T-helper 1 cell treated with Interleukin-12 subunit alpha and Interleukin-12 subunit beta and Interleukin-4 antibody, amounts not matched to agents 30 μg/mL and 1 μg/mL, for 36 hours (primary cell): Measurements from ENCODE around the gene KDM4B.

Experiments
- H3K27ac Mint-ChIP-seq: one replicate; pipeline ENCODE4 v1.8.0; 2021; ENCODE audit warnings: mild to moderate bottlenecking, mixed read lengths
- H3K27me3 Mint-ChIP-seq: one replicate; pipeline ENCODE4 v1.8.0; 2021; ENCODE audit warnings: low read depth, mixed read lengths
- H3K36me3 Mint-ChIP-seq: one replicate; pipeline ENCODE4 v1.8.0; 2021; ENCODE audit warnings: low read depth, mixed read lengths
- H3K4me1 Mint-ChIP-seq: one replicate; pipeline ENCODE4 v1.8.0; 2021; ENCODE audit warnings: low read depth, mixed read lengths
- H3K4me3 Mint-ChIP-seq: one replicate; pipeline ENCODE4 v1.8.0; 2021; ENCODE audit warnings: mild to moderate bottlenecking, moderate library complexity, mixed read lengths
- H3K9me3 Mint-ChIP-seq: one replicate; pipeline ENCODE4 v1.8.0; 2021; ENCODE audit warnings: mixed read lengths

The KDM4B gene

DNA sequence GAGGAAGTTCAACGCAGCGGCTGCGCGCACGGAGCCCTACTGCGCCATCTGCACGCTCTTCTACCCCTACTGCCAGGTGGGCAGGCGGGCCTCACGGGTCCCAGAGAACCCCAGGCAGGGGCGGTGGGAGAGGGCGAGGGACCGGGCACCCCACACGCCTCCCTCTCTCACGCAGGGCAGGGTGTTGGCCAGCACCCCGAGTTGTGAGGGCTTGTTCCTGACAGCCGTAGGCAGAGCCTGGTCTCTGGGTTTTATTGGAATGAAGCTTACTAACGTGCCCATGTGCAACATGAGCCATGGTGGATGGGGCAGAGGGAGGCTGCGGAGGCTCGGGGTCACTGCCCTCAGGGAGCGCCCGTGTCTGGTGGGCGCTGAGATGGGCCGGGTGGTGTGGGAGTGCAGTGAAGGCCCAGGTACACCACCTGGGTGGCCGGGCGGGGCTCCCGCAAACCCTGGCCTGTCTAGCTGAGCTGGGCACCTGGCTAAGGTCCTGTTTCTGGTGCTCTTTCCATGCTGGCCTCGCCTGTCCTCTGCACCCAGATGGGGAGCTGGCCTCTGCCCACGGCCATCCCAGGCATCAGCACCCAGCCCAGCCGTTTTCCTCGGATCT lies 165.2 kb downstream of the KDM4B start:
- Mint-ChIP-seq H3K27me3 (peaks cover under 1% of the 10 kb centered on the region), H3K4me3 (no peak overlapping the region), H3K27ac (no peak overlapping the region), H3K9me3 (peaks cover 1% of the 10 kb centered on the region), H3K36me3 (peaks cover 14% of the 10 kb centered on the region), H3K4me1 (peaks cover 15% of the 10 kb centered on the region)

DNA sequence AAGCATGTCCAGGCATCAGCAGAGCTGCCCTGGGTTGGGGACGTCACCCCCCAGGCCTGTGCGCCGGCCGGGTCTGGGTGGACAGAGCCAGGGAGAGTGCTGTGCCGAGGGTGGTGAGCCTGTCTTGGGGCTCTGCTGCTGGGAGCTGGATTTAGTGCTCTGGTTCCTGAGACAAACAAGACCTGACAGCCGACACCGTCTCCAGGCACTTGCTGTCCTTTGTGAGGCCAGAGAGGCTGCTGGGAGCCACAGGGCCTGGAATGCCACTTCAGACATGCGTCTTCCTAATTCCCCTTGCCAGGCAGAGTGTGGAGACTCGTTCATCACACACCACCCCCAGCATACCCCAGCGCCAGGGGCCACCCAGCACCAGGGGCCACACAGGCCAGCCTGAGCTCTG lies 165.8 kb downstream of the KDM4B start:
- Mint-ChIP-seq H3K4me1 (peaks cover 21% of the 10 kb centered on the region), H3K27me3 (peaks cover 4% of the 10 kb centered on the region), H3K9me3 (peaks cover 4% of the 10 kb centered on the region), H3K36me3 (peaks cover 19% of the 10 kb centered on the region), H3K27ac (no peak overlapping the region), H3K4me3 (no peak overlapping the region)

GRCh38 chr19:5136073-5136855 lies 167.4 kb downstream of the KDM4B start:
- Mint-ChIP-seq H3K4me1 (peaks cover 17% of the 10 kb centered on the region), H3K36me3 (peaks cover 24% of the 10 kb centered on the region), H3K27ac (no peak overlapping the region), H3K27me3 (peaks cover 4% of the 10 kb centered on the region), H3K9me3 (peaks cover 4% of the 10 kb centered on the region), H3K4me3 (no peak overlapping the region)

- Mint-ChIP-seq H3K36me3 (peaks cover 24% of the 10 kb centered on the region), H3K27ac (no peak overlapping the region), H3K9me3 (peaks cover 4% of the 10 kb centered on the region), H3K27me3 (peaks cover 4% of the 10 kb centered on the region), H3K4me1 (peaks cover 17% of the 10 kb centered on the region), H3K4me3 (no peak overlapping the region)
Measured at GRCh38 chr19:5137114-5137513, 168.2 kb downstream of the KDM4B start.

DNA sequence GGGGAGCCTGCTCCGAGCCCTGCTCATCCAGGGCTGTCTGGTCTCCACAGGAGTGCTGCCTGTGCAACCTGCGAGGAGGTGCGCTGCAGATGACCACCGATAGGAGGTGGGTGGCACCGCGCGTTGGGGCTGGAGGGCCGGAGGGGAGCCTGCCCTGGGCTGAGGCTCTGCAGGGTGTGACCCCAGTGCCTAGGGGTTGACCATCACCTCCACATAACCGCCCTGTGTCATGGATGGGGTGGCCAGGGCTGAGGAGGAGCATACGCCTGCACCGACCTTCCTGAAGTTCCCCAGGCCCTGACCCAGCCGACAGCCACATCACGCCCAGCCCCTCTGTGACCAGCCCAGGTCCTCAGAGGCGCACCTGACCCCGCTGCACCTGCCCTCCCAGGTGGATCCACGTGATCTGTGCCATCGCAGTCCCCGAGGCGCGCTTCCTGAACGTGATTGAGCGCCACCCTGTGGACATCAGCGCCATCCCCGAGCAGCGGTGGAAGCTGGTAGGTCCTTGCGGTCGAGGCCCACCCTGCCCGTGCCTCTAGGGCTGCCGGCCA lies 168.7 kb downstream of the KDM4B start:
- no peak overlapping the region for H3K4me3 Mint-ChIP-seq
- peaks cover 4% of the 10 kb centered on the region for H3K9me3 Mint-ChIP-seq
- peaks cover 17% of the 10 kb centered on the region for H3K4me1 Mint-ChIP-seq
- peaks cover 4% of the 10 kb centered on the region for H3K27me3 Mint-ChIP-seq
- H3K36me3 Mint-ChIP-seq, result peaks cover 24% of the 10 kb centered on the region
- no peak overlapping the region for H3K27ac Mint-ChIP-seq

- peak overlapping the region; percentile 97 for H3K27ac Mint-ChIP-seq
Measured at GRCh38 chr19:5138606-5139582, 170.0 kb downstream of the KDM4B start.

GRCh38 chr19:5139583-5140325 lies 170.8 kb downstream of the KDM4B start:
- H3K27ac Mint-ChIP-seq, result peak overlapping the region; percentile 97
- H3K9me3 Mint-ChIP-seq, result peaks cover 4% of the 10 kb centered on the region
- peak overlapping the region; percentile 72 for H3K4me3 Mint-ChIP-seq
- peaks cover 4% of the 10 kb centered on the region for H3K27me3 Mint-ChIP-seq
- H3K4me1 Mint-ChIP-seq, result peaks cover 21% of the 10 kb centered on the region
- H3K36me3 Mint-ChIP-seq, result peaks cover 28% of the 10 kb centered on the region

More at GRCh38 chr19:5138606-5139582, 170.0 kb downstream of the KDM4B start:
- H3K27me3 Mint-ChIP-seq, result peaks cover 4% of the 10 kb centered on the region
- peaks cover 4% of the 10 kb centered on the region for H3K9me3 Mint-ChIP-seq
- H3K36me3 Mint-ChIP-seq, result peaks cover 28% of the 10 kb centered on the region
- peaks cover 21% of the 10 kb centered on the region for H3K4me1 Mint-ChIP-seq
- H3K4me3 Mint-ChIP-seq, result peak overlapping the region; percentile 72

GRCh38 chr19:5141129-5141849 lies 172.4 kb downstream of the KDM4B start:
- H3K9me3 Mint-ChIP-seq, result peaks cover 4% of the 10 kb centered on the region
- peaks cover 28% of the 10 kb centered on the region for H3K36me3 Mint-ChIP-seq
- peaks cover 4% of the 10 kb centered on the region for H3K27me3 Mint-ChIP-seq
- H3K4me3 Mint-ChIP-seq, result no peak overlapping the region
- no peak overlapping the region for H3K27ac Mint-ChIP-seq
- peaks cover 21% of the 10 kb centered on the region for H3K4me1 Mint-ChIP-seq

- peaks cover 4% of the 10 kb centered on the region for H3K27me3 Mint-ChIP-seq
- H3K9me3 Mint-ChIP-seq, result peaks cover 4% of the 10 kb centered on the region
- H3K27ac Mint-ChIP-seq, result no peak overlapping the region
- H3K36me3 Mint-ChIP-seq, result peaks cover 25% of the 10 kb centered on the region
- no peak overlapping the region for H3K4me3 Mint-ChIP-seq
- peaks cover 21% of the 10 kb centered on the region for H3K4me1 Mint-ChIP-seq
Measured at GRCh38 chr19:5141850-5142724, 173.2 kb downstream of the KDM4B start.

- H3K4me3 Mint-ChIP-seq, result no peak overlapping the region
- peaks cover 4% of the 10 kb centered on the region for H3K9me3 Mint-ChIP-seq
- peaks cover 25% of the 10 kb centered on the region for H3K36me3 Mint-ChIP-seq
- H3K27ac Mint-ChIP-seq, result no peak overlapping the region
- peaks cover 4% of the 10 kb centered on the region for H3K27me3 Mint-ChIP-seq
- peaks cover 21% of the 10 kb centered on the region for H3K4me1 Mint-ChIP-seq
Measured at GRCh38 chr19:5142725-5143097, 173.8 kb downstream of the KDM4B start.

- peaks cover 4% of the 10 kb centered on the region for H3K27me3 Mint-ChIP-seq
- H3K4me3 Mint-ChIP-seq, result no peak overlapping the region
- H3K27ac Mint-ChIP-seq, result no peak overlapping the region
Measured at GRCh38 chr19:5143471-5144411, 174.8 kb downstream of the KDM4B start.

More at GRCh38 chr19:5143471-5144411, 174.8 kb downstream of the KDM4B start:
- Mint-ChIP-seq H3K36me3 (peaks cover 16% of the 10 kb centered on the region), H3K4me1 (peaks cover 14% of the 10 kb centered on the region), H3K9me3 (peaks cover 4% of the 10 kb centered on the region)
